Measurements from ENCODE around the gene ADAP1. TPM values are rescaled to one million over a fixed set of nuclear protein-coding genes. Genes with fewer than 3 reads are reported as not detected.

ADAP1 gene
- total RNA-seq, 2 donors from 2014 or later = 4.2 to 7.7 TPM

DNA sequence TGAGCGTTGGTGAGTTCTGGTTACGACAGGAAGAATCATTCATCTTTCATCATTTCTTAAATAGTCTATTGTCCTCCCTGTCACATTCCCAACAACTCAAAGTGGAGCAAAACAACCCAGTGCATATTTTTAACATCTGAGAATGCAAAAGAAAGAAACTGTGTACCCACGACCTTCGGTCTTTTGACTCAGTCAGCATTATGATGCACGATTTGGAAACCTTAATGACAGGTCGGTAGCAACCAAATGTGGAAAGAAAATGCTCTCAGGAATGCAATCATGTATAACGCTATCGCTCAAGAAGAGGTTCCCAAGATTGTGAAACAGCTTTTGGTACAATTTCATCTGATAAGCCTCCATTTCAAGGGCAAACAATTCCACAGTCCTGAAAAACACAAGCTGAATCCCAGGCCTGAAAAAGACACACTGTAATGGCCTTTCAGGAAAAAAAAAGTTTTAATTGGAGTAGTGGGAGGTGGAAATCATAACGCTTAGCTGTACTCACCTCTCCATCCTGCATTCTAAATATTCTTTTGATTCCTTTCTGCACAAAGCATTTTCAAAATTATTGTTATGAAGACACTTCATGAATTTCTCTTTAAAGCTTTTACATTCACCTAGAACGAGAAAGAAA is 18.3 kb upstream of the ADAP1 start:
- DNase-seq (ENCODE audit: low spot score) = no peak
- H3K27me3 ChIP-seq = no peaks in the 10 kb centered on the region
- H3K9me3 ChIP-seq = no peaks in the 10 kb centered on the region
- H3K4me3 ChIP-seq = no peak overlapping the region
- H3K36me3 ChIP-seq = peaks cover 41% of the 10 kb centered on the region
- no peak overlapping the region for H3K27ac ChIP-seq
- TF ChIP-seq CTCF (IDR thresholded peaks at IDR 0.05) = no peak
- peaks cover 0 to 30% of the 10 kb centered on the region in 2 donors for H3K4me1 ChIP-seq

DNA sequence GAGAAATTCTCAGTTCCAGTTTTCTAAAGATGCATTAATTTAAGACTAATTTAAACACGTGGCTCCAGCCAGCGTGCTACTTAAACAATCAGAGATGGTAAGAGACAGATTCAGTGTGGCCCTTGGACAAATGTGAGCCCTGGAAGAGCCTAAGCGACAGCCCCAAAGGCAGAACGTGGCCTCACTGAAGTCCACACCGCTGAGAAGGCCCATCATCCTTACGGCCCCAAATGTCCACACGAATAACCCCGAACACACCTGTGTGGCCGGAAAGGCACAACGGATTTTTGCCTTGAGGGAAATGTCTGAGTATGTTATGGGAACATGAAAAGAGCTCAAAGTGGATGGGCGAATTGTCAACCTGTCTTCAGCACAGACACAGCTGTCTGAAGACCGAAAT is 17.6 kb upstream of the ADAP1 start:
- Histone ChIP-seq H3K9me3 (no peaks in the 10 kb centered on the region), H3K4me1 (peaks cover 0 to 30% of the 10 kb centered on the region in 2 donors), H3K27me3 (no peaks in the 10 kb centered on the region), H3K36me3 (peaks cover 48% of the 10 kb centered on the region), H3K27ac (no peak overlapping the region), H3K4me3 (no peak overlapping the region)
- TF ChIP-seq CTCF (IDR thresholded peaks at IDR 0.05) = no peak
- DNase-seq (ENCODE audit: low spot score) = no peak

GRCh38 chr7:970744-971143 is 16.3 kb upstream of the ADAP1 start:
- H3K27me3 ChIP-seq = no peaks in the 10 kb centered on the region
- H3K9me3 ChIP-seq = no peaks in the 10 kb centered on the region
- DNase-seq (ENCODE audit: low spot score) = no peak
- peaks cover 0 to 29% of the 10 kb centered on the region in 2 donors for H3K4me1 ChIP-seq
- TF ChIP-seq CTCF (IDR thresholded peaks at IDR 0.05) = no peak
- no peak overlapping the region for H3K4me3 ChIP-seq
- peaks cover 55% of the 10 kb centered on the region for H3K36me3 ChIP-seq
- H3K27ac ChIP-seq = no peak overlapping the region

DNA sequence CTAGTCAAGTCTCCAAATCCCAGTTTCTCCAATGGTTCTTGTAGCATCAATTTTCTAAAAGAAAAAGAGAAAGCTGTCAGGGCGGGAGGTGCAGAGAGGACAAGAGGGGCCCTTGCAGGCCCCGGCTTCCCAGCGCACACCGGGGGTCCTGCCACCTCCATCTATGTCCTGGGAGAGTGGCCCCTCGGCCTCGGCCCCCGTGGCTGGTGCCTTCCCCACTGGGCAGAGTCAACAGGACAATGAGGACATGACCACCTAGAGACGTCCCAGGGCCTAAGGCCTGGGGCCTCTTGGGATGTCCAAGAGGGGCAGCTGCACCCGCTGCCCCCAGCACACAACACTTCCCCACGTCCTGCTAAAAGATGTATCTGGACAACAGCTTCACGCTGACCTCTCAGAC is 14.9 kb upstream of the ADAP1 start:
- H3K27ac ChIP-seq = no peak overlapping the region
- peaks cover 0 to 37% of the 10 kb centered on the region in 2 donors for H3K4me1 ChIP-seq
- H3K27me3 ChIP-seq = no peaks in the 10 kb centered on the region
- no peak for DNase-seq (ENCODE audit: low spot score)
- H3K36me3 ChIP-seq = peaks cover 55% of the 10 kb centered on the region
- H3K9me3 ChIP-seq = no peaks in the 10 kb centered on the region
- no peak for TF ChIP-seq CTCF (IDR thresholded peaks at IDR 0.05)
- H3K4me3 ChIP-seq = no peak overlapping the region

GRCh38 chr7:968205-969105 is 14.0 kb upstream of the ADAP1 start:
- no peak for TF ChIP-seq CTCF (IDR thresholded peaks at IDR 0.05)
- Histone ChIP-seq H3K27me3 (no peaks in the 10 kb centered on the region), H3K36me3 (peaks cover 55% of the 10 kb centered on the region), H3K9me3 (no peaks in the 10 kb centered on the region), H3K4me1 (peaks cover 0 to 37% of the 10 kb centered on the region in 2 donors), H3K4me3 (no peak overlapping the region), H3K27ac (no peak overlapping the region)
- DNase-seq (ENCODE audit: low spot score) = no peak

All from right atrium auricular region (tissue), 2 donors.